ENCODE measurements around the gene NHSL1.

DNA sequence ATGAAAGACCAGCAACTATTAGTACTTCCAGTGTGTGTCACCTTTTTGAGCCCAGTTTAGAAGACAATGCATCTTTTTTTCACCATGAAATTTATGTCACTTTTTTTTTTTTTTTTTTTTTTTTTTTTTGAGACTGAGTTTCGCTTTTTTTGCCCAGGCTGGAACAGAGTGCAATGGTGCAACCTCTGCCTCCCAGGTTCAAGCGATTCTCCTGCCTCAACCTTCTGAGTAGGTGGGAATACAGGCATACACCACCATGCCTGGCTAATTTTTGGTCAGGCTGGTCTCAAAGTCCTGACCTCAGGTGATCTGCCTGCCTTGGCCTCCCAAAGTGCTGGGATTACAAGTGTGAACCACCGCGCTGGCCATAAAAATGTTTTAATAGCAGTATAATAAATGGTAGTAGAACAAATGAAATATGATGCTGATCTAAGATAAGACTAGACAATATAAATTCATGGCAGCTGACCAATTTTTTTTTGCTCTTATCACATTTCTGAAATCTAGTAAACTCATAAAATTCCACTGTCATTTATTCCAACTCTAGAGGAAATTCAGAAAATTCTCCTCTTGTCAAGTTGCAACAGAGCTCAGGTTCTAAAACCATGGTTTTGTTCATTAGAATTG lies 21.3 kb downstream of the NHSL1 start:
- TF ChIP-seq, protein P1, sequence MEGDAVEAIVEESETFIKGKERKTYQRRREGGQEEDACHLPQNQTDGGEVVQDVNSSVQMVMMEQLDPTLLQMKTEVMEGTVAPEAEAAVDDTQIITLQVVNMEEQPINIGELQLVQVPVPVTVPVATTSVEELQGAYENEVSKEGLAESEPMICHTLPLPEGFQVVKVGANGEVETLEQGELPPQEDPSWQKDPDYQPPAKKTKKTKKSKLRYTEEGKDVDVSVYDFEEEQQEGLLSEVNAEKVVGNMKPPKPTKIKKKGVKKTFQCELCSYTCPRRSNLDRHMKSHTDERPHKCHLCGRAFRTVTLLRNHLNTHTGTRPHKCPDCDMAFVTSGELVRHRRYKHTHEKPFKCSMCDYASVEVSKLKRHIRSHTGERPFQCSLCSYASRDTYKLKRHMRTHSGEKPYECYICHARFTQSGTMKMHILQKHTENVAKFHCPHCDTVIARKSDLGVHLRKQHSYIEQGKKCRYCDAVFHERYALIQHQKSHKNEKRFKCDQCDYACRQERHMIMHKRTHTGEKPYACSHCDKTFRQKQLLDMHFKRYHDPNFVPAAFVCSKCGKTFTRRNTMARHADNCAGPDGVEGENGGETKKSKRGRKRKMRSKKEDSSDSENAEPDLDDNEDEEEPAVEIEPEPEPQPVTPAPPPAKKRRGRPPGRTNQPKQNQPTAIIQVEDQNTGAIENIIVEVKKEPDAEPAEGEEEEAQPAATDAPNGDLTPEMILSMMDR (IDR thresholded peaks at IDR 0.05) = no peak
- TF ChIP-seq POLR2A (IDR thresholded peaks at IDR 0.05) (no peak), POLR2AphosphoS5 (IDR thresholded peaks at IDR 0.05; ENCODE audit: insufficient read depth in 1 of 2, low read depth in 1 of 2) (no peak)
